Spleen (tissue), 7 donors: ENCODE results near the gene MCL1.

Experiments used
- CTCF ChIP-seq, 11 experiments: fragments of 200-600 bp in 7 of 11; fragments of 450-650 bp in 4 of 11; sonication (generic) in 4 of 11; IDR thresholded peaks in 8 of 11; conservative IDR thresholded peaks in 3 of 11; 1 replicate in 7 of 11; 2 replicates in 4 of 11; pipeline versions ENCODE4 v1.4.0 to v1.8.0; 2016 to 2021; ENCODE audit warnings: antibody characterized with exemption in 11 of 11, inconsistent platforms in 4 of 11, mild to moderate bottlenecking in 1 of 11
- POLR2A ChIP-seq, 3 donors: fragments of 450-650 bp; IDR thresholded peaks; one replicate each; pipeline ENCODE4 v1.5.1; 2017; ENCODE audit warnings: antibody characterized with exemption in 3 of 3, mild to moderate bottlenecking in 1 of 3
- POLR2AphosphoS5 ChIP-seq, 3 donors: sonication (generic); formaldehyde crosslinking; IDR thresholded peaks; one replicate each; pipeline ENCODE4 v1.5.1; 2017; ENCODE audit warnings: antibody characterized with exemption in 3 of 3
- donor health status: DM: no; HTN: no; CAD: no; lungs with moderate emphysema.
- donor health status: DM: no; HTN: no; CAD: no.
- donor health status: DM: no; HTN: no; CAD: no.

- TF ChIP-seq CTCF (IDR thresholded peaks at IDR 0.05 in 8 of 11, conservative IDR thresholded peaks at IDR 0.05 in 3 of 11) (no peak), POLR2AphosphoS5 (IDR thresholded peaks at IDR 0.05) (no peak), POLR2A (IDR thresholded peaks at IDR 0.05) (no peak)
Observed at GRCh38 chr1:150552911-150553289, 26.5 kb downstream of the MCL1 start.
